SW480 (cell line): ENCODE data around the gene KRTAP2-3.
"Not testable (repeated sequence)": the region's sequence is repeated elsewhere in the genome, so short reads cannot be mapped to it uniquely, and the experiment has no call there.

Source experiments
- DNase-seq: peaks from one replicate; pipeline ENCODE4 v3.0.0-alpha.2; 2016; ENCODE audit warnings: low spot score

KRTAP2-3 gene, protein sequence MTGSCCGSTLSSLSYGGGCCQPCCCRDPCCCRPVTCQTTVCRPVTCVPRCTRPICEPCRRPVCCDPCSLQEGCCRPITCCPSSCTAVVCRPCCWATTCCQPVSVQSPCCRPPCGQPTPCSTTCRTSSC

GRCh38 chr17:41060052-41060604 is at the start of gene KRTAP2-3:
Gene KRTAP2-3 (minus strand): TSS chr17:41060114. CDS start chr17:41060050, 64 bp downstream.
- peak; percentile 81 for DNase-seq

- not testable (repeated sequence) for DNase-seq
Observed at GRCh38 chr17:41108728-41109386, 48.9 kb upstream of the KRTAP2-3 start.

DNA sequence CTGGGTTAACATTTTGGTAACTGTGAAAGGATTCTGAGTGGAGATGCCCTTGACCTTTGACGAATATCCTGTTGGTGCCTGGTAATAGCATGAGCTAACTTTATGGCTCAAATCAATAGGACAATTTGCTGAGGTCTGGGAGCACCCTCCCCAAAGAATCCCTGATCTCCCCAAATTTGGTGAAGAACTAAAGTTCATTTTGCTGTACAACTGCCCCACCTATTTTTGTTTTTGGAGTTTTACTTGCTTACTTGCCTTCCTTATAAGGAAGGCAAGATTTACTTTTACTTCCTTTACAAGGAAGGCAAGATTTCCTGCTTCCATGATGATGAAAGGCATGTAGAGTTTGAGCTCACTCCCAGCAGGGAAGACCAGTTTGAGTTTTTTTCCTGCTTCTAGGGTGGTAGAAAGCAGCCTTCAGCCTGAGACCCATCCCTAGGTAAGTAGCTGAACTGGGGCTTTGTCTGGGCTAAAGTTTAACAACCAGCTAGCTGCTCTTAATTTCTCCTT is 48.1 kb upstream of the KRTAP2-3 start:
- no peak for DNase-seq

- not testable (repeated sequence) for DNase-seq
Observed at GRCh38 chr17:41105347-41105746, 45.4 kb upstream of the KRTAP2-3 start, which contains the start of gene KRTAP4-9. Gene KRTAP4-9 (plus strand): TSS chr17:41105389. CDS start chr17:41105389, 0 bp downstream.

DNA sequence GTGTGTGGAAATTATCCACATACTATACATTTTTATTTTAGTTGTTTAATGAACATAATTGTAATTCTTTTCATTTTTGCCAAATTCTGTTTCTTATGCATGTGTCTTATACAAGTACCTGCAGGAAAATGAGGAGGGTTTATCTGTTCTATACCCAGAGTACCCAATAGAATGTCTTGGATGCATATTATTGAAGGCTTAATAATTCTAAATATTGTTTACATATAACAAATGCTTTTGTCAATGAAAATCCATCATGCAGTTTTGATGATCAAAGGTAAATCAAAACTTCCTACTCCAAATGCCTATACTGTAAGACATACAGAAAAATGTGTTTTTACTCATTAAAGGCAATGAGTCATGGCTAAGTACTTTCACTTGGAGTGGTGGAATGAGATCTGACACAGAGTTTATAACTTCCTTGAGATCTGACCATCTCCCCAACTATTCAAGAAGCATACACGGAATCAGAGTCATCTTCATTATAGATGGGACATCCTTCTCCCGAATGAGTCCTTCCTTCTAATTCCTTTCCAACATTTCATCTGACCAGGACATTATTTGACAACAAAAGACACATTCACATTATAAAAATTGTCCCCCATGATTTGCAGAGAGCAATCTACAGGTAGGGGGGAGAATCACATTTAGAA is 44.6 kb upstream of the KRTAP2-3 start:
- peak; percentile 18 for DNase-seq

- DNase-seq, result no peak
Observed at GRCh38 chr17:41103896-41104295, 44.0 kb upstream of the KRTAP2-3 start.

GRCh38 chr17:41101586-41102259 is 41.8 kb upstream of the KRTAP2-3 start, which contains the start of gene KRTAP4-16:
Gene KRTAP4-16 (minus strand): TSS chr17:41102209. CDS start chr17:41102209, 0 bp downstream.
- no peak for DNase-seq

- DNase-seq, result not testable (repeated sequence)
Observed at GRCh38 chr17:41099682-41100480, 40.0 kb upstream of the KRTAP2-3 start.

- no peak for DNase-seq
Observed at GRCh38 chr17:41098481-41098880, 38.6 kb upstream of the KRTAP2-3 start.

- no peak for DNase-seq
Observed at GRCh38 chr17:41098042-41098441, 38.1 kb upstream of the KRTAP2-3 start, which contains the start of gene KRTAP4-8. Gene KRTAP4-8 (minus strand): TSS chr17:41098142. CDS start chr17:41098084, 58 bp downstream.

DNA sequence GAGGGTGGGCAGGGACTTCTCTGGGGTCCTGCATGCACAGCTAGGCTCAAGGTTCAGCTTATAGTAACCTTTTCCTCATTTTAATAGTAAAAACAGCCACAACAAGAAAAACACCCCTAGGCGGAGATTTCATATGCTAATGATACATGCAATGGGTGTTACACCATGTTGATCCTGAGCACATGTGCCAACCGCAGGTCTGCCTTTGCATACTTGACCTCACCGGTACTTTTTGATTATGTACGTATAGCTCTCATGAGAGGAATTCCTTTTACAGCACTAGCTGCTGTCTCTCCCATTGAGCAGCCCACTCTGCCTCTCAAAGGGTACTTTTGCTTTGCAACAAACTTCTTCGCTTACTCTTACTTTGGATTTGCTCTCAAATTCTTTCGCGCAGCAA is 36.1 kb upstream of the KRTAP2-3 start:
- peak; percentile 14 for DNase-seq

GRCh38 chr17:41088760-41089352 is 28.9 kb upstream of the KRTAP2-3 start:
- DNase-seq, result not testable (repeated sequence)

DNA sequence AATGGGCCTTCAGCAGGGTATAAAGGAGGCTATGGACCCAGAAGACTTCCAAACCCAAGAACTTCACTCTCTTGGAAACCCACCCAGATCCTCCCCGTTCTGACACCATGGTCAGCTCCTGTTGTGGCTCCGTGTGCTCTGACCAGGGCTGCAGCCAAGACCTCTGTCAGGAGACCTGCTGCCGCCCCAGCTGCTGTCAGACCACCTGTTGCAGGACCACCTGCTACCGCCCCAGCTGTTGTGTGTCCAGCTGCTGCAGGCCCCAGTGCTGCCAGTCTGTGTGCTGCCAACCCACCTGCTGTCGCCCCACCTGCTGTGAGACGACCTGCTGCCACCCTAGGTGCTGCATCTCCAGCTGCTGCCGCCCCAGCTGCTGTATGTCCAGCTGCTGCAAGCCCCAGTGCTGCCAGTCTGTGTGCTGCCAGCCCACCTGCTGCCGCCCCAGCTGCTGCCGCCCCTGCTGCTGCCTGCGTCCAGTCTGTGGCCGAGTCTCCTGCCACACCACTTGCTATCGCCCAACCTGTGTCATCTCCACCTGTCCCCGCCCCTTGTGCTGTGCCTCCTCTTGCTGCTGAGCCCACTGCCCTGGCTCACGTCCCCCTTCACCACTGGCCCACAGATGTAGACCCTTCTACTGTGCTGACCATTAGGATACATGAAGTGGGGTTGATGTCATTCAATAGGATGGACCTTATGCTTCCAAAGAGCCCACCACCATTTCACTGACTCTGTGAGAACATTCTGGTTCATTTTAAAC is 24.4 kb upstream of the KRTAP2-3 start, which contains the start of gene KRTAP4-7:
Gene KRTAP4-7, plus strand, starts transcription at position 51 of the 757 bp plus-strand sequence. Its CDS starts 57 bp downstream, at position 108.
- DNase-seq, result not testable (repeated sequence)

DNA sequence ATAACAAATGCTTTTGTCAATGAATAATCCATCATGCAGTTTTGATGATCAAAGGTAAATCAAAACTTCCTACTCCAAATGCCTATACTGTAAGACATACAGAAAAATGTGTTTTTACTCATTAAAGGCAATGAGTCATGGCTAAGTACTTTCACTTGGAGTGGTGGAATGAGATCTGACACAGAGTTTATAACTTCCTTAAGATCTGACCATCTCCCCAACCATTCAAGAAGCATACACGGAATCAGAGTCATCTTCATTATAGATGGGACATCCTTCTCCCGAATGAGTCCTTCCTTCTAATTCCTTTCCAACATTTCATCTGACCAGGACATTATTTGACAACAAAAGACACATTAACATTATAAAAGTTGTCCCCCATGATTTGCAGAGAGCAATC is 23.5 kb upstream of the KRTAP2-3 start:
- not testable (repeated sequence) for DNase-seq

GRCh38 chr17:41082626-41083025 is 22.7 kb upstream of the KRTAP2-3 start:
- no peak for DNase-seq

GRCh38 chr17:41076788-41077187 is 16.9 kb upstream of the KRTAP2-3 start:
- DNase-seq, result no peak

- no peak for DNase-seq
Observed at GRCh38 chr17:41073676-41074075, 13.8 kb upstream of the KRTAP2-3 start.

DNA sequence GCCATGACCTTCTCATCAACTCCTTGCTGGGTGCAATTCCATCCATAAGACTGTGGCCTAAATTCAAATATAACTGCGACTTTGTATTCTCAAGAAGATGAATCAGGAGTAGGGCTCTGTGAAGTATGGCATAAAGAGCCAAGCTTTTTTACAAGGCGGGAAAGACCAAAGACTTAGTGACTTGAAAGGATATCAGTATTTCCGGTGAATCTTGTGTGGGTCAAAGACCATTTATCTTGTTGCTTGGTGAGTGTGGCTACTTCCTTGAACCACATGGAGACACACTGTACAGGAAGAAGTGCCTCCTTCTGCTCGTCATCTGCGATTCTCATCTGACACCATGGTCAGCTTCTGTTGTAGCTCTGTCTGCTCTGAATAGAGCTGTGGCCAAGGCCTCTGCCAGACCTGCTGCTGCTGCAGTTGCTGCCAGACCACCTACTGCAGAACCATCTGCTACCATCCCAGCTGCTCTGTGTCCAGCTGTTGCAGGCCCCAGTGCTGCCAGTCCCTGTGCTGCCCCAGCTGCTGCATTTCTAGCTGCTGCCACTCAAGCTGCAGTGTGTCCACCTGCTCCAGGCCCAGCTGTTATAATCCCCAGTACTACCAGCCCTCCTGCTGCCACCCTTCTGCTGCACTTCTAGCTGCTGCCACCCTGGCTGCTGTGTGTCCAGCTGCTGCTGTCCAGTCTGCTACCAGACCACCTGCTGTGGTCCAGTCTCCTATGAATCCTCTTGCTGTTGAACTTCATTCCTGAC is 11.9 kb upstream of the KRTAP2-3 start:
- no peak for DNase-seq

GRCh38 chr17:41069031-41069430 is 9.1 kb upstream of the KRTAP2-3 start:
- DNase-seq, result no peak
